Ishikawa (cell line): ENCODE data around the gene KIRREL3.

Experiments used
- CEBPB ChIP-seq: IDR thresholded peaks from 2 replicates; pipeline ENCODE4 v1.6.1; 2012
- EGR1 ChIP-seq: IDR thresholded peaks from 2 replicates; pipeline ENCODE4 v1.6.1; 2012
- EP300 ChIP-seq: IDR thresholded peaks from 2 replicates; pipeline ENCODE4 v1.6.1; 2012; ENCODE audit warnings: borderline replicate concordance
- FOXM1 ChIP-seq: IDR thresholded peaks from 2 replicates; pipeline ENCODE4 v1.6.1; 2012; ENCODE audit warnings: low read depth, borderline replicate concordance
- MAX ChIP-seq: IDR thresholded peaks from 2 replicates; pipeline ENCODE4 v1.6.1; 2012
- NFIC ChIP-seq: IDR thresholded peaks from 2 replicates; pipeline ENCODE4 v1.6.1; 2012
- RAD21 ChIP-seq: IDR thresholded peaks from 2 replicates; pipeline ENCODE4 v1.6.1; 2012; ENCODE audit warnings: low read depth
- TAF1 ChIP-seq: IDR thresholded peaks from 2 replicates; pipeline ENCODE4 v1.6.1; 2012; ENCODE audit warnings: low read depth, mild to moderate bottlenecking
- TCF12 ChIP-seq: IDR thresholded peaks from 2 replicates; pipeline ENCODE4 v1.6.1; 2012; ENCODE audit warnings: low read depth
- TEAD4 ChIP-seq: IDR thresholded peaks from 2 replicates; pipeline ENCODE4 v1.6.1; 2012
- YY1 ChIP-seq: IDR thresholded peaks from 2 replicates; pipeline ENCODE4 v1.6.1; 2012; ENCODE audit warnings: low read depth

- no peak for TF ChIP-seq RAD21
- no peak for TF ChIP-seq TAF1
- TF ChIP-seq YY1, result no peak
- TF ChIP-seq MAX, result no peak
- TF ChIP-seq EGR1, result no peak
- no peak for TF ChIP-seq EP300
- TF ChIP-seq CEBPB, result no peak
- TF ChIP-seq FOXM1, result no peak
- TF ChIP-seq TCF12, result no peak
- no peak for TF ChIP-seq TEAD4
- no peak for TF ChIP-seq NFIC
Measured at GRCh38 chr11:126597041-126597440, 403.5 kb downstream of the KIRREL3 start.
